ENCODE data around the gene MICOS13.

MICOS13 gene

GRCh38 chr19:5672708-5673459 is 7.4 kb downstream of the MICOS13 start:
- no peak overlapping the region for H3K4me3 ChIP-seq (ENCODE audit: low read depth, low read length)
- TF ChIP-seq CTCF (IDR thresholded peaks at IDR 0.05; ENCODE audit: borderline replicate concordance, insufficient read depth, low read depth, low read length) = no peak

GRCh38 chr19:5671600-5671999 is 8.7 kb downstream of the MICOS13 start:
- no peak overlapping the region for H3K4me3 ChIP-seq (ENCODE audit: low read depth, low read length)
- TF ChIP-seq CTCF (IDR thresholded peaks at IDR 0.05; ENCODE audit: borderline replicate concordance, insufficient read depth, low read depth, low read length) = no peak

DNA sequence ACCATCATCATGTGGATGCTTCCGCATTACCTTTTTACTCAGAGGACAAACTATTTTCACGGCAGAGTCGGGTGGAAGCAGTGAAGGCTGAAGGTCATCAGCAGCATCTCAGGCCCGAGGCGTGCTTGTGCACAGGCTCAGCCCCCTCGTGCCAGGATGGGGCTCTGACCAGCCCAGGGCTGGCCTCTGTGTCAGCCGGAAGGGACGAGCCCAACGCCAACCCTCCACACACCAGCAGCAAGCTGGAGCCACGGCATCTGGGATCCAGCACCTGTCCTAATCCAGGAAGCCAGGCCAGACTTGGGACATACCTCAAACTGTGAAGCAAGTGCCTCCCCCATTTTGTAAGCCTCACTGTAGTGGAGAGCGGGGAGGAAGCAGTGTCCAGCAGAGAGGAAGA is 11.1 kb downstream of the MICOS13 start:
- H3K4me3 ChIP-seq (ENCODE audit: low read depth, low read length) = no peak overlapping the region
- no peak for TF ChIP-seq CTCF (IDR thresholded peaks at IDR 0.05; ENCODE audit: borderline replicate concordance, insufficient read depth, low read depth, low read length)

DNA sequence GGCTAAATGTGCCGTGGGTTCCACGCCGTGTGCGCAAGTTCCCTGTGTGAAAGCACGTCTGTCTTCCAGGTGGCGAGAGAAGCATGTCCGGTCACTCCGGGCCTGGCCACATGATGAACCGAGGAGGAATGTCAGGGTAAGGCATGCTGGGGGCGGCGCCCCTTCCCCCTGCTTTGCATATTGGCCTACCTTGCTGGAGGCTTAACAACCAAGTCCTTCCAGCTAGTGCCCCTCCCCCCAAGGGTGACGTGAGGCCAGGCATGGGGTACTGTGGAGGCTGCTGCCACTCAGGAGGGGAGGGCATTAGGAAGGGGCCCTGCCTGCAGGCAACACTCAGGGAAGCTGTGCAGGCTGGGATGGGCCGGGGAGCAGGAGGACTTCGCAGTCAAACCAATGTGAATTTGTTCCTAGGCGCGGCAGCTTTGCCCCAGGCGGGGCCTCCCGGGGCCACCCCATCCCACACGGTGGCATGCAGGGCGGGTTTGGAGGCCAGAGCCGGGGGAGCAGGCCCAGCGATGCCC is 12.5 kb downstream of the MICOS13 start:
- H3K4me3 ChIP-seq (ENCODE audit: low read depth, low read length) = no peak overlapping the region
- TF ChIP-seq CTCF (IDR thresholded peaks at IDR 0.05; ENCODE audit: borderline replicate concordance, insufficient read depth, low read depth, low read length) = no peak

DNA sequence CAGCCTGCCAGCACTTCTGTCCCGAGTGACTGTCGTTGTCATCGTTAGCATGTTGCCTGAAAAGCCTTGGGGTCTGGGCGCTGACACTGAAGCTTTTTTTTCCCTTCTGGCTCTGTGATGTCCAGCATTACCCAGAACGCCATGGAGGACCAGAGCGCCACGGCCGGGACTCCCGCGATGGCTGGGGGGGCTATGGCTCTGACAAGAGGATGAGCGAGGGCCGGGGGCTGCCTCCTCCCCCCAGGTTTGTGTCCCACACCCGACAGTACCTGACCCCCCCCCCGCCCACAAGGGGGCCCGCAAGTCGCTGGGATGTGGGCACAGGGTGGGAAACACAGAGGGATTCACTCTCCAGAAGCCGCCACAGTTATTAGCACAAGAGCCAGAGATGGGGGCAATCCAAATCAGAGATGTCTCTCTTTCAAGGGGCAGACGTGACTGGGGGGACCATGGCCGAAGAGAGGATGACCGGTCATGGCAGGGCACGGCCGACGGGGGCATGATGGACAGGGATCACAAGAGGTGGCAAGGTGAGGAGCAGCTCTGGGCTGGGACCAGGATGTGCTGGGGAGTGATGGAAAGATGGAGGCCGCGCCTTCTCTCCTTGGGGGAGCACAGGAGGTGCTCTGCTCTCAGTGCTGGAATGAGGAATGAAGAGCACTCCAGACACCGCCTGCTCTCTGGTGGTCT is 13.2 kb downstream of the MICOS13 start:
- H3K4me3 ChIP-seq (ENCODE audit: low read depth, low read length) = no peak overlapping the region
- no peak for TF ChIP-seq CTCF (IDR thresholded peaks at IDR 0.05; ENCODE audit: borderline replicate concordance, insufficient read depth, low read depth, low read length)

DNA sequence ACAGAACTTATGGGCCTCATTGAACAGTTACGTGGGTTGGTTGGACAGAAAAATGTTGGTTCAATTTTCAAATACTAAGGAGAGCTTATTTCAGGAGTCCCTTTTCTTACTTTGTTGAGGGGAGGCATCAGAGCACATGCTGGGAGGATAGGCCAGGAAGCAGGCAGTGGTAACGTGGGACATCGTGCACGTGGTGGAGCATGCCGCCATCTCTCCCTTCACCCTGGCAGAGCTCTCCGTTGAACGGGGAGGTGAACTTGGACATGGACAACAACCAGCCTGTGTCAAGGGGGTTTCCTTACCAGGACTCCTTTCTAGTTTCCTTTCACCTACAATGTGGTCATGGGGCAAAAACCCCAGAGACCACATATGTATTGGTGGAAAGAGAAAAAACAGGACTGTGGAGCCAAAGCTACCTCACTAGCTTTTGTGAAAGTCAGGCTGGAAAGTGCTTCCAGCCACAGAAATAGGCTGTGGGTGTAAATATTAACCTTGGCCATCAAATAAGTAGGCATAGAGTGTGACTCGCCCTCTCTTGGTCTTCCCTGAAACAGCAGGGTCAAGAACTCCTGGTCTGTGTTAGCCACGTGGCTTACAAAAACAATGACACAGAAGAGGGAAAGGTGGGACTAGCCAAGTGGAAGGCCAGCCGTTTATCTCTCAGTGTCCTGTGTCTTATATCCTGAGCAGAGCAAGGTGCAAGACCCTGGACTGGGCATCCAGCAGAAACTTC is 14.4 kb downstream of the MICOS13 start:
- no peak for TF ChIP-seq CTCF (IDR thresholded peaks at IDR 0.05; ENCODE audit: borderline replicate concordance, insufficient read depth, low read depth, low read length)
- H3K4me3 ChIP-seq (ENCODE audit: low read depth, low read length) = no peak overlapping the region
